PC-9 (cell line): ENCODE data around the gene AP2B1. TPM values are rescaled to one million over a fixed set of nuclear protein-coding genes. Genes with fewer than 3 reads are reported as not detected.

Source experiments
- BruUV-seq: library from RNA; stranded (reverse); fragments of 400-500 nt; replicated peaks from 2 replicates; lab custom pipeline; 2021; lab: Mats Ljungman, UMichigan
- CTCF ChIA-PET: fragments of 300-600 bp; sonication (Branson Sonifier 250); formaldehyde crosslinking; loops from one replicate; lab custom pipeline; 2022; ENCODE audit warnings: antibody characterized with exemption; lab: Charles Lee
- POLR2A ChIA-PET: fragments of 300-600 bp; sonication (Branson Sonifier 250); formaldehyde crosslinking; loops from one replicate; lab custom pipeline; 2022; ENCODE audit warnings: antibody characterized with exemption; ENCODE audit not compliant: unreplicated experiment; lab: Charles Lee
- DNase-seq, 2 experiments: peaks; one replicate each; pipeline versions ENCODE4 v3.0.0 to v3.0.0-alpha.2; 2015 to 2022; ENCODE audit warnings: mixed read lengths in 1 of 2
- H2AFZ ChIP-seq: fragments of 200-600 bp; sonication (generic); 2 replicates; pipeline ENCODE4 v1.8.1; 2017; ENCODE audit warnings: antibody characterized with exemption
- H3F3A ChIP-seq: fragments of 200-600 bp; sonication (generic); 2 replicates; pipeline ENCODE4 v1.8.1; 2017; ENCODE audit warnings: antibody characterized with exemption, mild to moderate bottlenecking, low read depth; ENCODE audit not compliant: insufficient read depth
- H3K27ac ChIP-seq: fragments of 200-600 bp; sonication (generic); 2 replicates; pipeline ENCODE4 v1.6.1; 2016; ENCODE audit warnings: mixed run types
- H3K27me3 ChIP-seq: fragments of 200-600 bp; sonication (generic); 2 replicates; pipeline ENCODE4 v1.6.1; 2016; ENCODE audit warnings: low read depth, mixed run types; ENCODE audit not compliant: insufficient read depth
- H3K36me3 ChIP-seq: fragments of 200-600 bp; sonication (generic); 2 replicates; pipeline ENCODE4 v1.6.1; 2016; ENCODE audit warnings: low read depth, mixed run types
- H3K4me1 ChIP-seq: fragments of 200-600 bp; sonication (generic); replicated peaks from 2 replicates; pipeline ENCODE4 v1.6.1; 2016; ENCODE audit warnings: mixed run types; ENCODE audit not compliant: insufficient read depth
- H3K4me2 ChIP-seq: fragments of 200-600 bp; sonication (generic); 2 replicates; pipeline ENCODE4 v1.6.1; 2017; ENCODE audit warnings: mixed run types
- H3K4me3 ChIP-seq: fragments of 200-600 bp; sonication (generic); 2 replicates; pipeline ENCODE4 v1.6.1; 2016; ENCODE audit warnings: mixed run types
- H3K79me2 ChIP-seq: fragments of 200-600 bp; sonication (generic); 2 replicates; pipeline ENCODE4 v1.6.1; 2017; ENCODE audit warnings: low read depth, mixed run types
- H3K9me2 ChIP-seq: fragments of 200-600 bp; sonication (generic); 2 replicates; pipeline ENCODE4 v1.8.1; 2017; ENCODE audit warnings: mild to moderate bottlenecking; ENCODE audit not compliant: insufficient read depth
- H3K9me3 ChIP-seq: fragments of 200-600 bp; sonication (generic); 2 replicates; pipeline ENCODE4 v1.8.1; 2016; ENCODE audit warnings: low read depth; ENCODE audit not compliant: insufficient read depth
- H4K20me1 ChIP-seq: fragments of 200-600 bp; sonication (generic); 2 replicates; pipeline ENCODE4 v1.8.1; 2017; ENCODE audit not compliant: insufficient read depth
- EZH2 ChIP-seq: fragments of 200-600 bp; sonication (generic); IDR thresholded peaks from 2 replicates; pipeline ENCODE4 v1.8.0; 2017; ENCODE audit warnings: antibody characterized with exemption, low read depth
- intact Hi-C: fragments of 100-400 bp; cut with micrococcal nuclease; formaldehyde crosslinking; loops from one replicate; pipeline ENCODE4 v1.10.0; 2022; ENCODE audit not compliant: unreplicated experiment
- total RNA-seq: library from RNA; stranded (reverse); gene quantifications from 2 replicates; pipeline ENCODE4 v1.2.3, GENCODE V29; 2021
- TF ChIP-seq, protein P1 (sequence below): fragments of 200-600 bp; sonication (generic); conservative IDR thresholded peaks from 2 replicates; pipeline ENCODE4 v1.6.1; 2017; ENCODE audit warnings: mixed run types, antibody characterized with exemption, mild to moderate bottlenecking, moderate library complexity

Gene AP2B1
- total RNA-seq, 1 experiment from 2014 or later = 186 TPM

DNA sequence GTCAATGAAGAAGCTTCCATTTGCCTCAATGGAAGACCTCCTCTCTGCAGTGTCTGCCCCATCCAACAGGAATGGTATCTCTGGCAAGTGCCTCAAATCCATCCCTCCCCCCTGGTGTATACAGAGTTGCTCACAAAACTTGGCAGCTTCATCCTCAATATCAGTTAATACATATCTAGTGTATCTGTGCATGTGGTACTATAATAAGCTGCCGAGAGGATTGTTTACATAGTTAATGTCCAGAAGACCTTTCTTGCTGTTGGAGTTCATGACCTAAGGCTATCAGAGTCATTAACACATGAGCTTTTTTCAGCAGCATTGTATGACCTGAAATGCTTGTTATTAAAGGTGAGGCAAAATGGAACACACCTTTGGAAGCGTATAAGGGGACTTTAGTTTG is 130.4 kb downstream of the AP2B1 start:
- H3K4me2 ChIP-seq = no peak overlapping the region
- intact Hi-C loops = no loop called here
- DNase-seq = no peak
- H3K36me3 ChIP-seq = 0 out of 2 replicates have a peak, but pooled peaks cover 8% of the 10 kb centered on the region
- H3K9me2 ChIP-seq = no peaks in the 10 kb centered on the region
- H3K27ac ChIP-seq = no peak overlapping the region
- no TSS peak for BruUV-seq
- H3K79me2 ChIP-seq = no peaks in the 10 kb centered on the region
- H3K27me3 ChIP-seq = no peaks in the 10 kb centered on the region
- H3K4me1 ChIP-seq = peaks cover 6% of the 10 kb centered on the region
- H4K20me1 ChIP-seq = no peaks in the 10 kb centered on the region
- TF ChIP-seq EZH2 = no peak
- TF ChIP-seq, protein P1, sequence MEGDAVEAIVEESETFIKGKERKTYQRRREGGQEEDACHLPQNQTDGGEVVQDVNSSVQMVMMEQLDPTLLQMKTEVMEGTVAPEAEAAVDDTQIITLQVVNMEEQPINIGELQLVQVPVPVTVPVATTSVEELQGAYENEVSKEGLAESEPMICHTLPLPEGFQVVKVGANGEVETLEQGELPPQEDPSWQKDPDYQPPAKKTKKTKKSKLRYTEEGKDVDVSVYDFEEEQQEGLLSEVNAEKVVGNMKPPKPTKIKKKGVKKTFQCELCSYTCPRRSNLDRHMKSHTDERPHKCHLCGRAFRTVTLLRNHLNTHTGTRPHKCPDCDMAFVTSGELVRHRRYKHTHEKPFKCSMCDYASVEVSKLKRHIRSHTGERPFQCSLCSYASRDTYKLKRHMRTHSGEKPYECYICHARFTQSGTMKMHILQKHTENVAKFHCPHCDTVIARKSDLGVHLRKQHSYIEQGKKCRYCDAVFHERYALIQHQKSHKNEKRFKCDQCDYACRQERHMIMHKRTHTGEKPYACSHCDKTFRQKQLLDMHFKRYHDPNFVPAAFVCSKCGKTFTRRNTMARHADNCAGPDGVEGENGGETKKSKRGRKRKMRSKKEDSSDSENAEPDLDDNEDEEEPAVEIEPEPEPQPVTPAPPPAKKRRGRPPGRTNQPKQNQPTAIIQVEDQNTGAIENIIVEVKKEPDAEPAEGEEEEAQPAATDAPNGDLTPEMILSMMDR = no peak
- no peak overlapping the region for H3K4me3 ChIP-seq
- no peaks in the 10 kb centered on the region for H3K9me3 ChIP-seq
- POLR2A ChIA-PET = no interaction called here
- H2AFZ ChIP-seq = no peak overlapping the region
- CTCF ChIA-PET = no interaction called here
- H3F3A ChIP-seq = peaks cover 10% of the 10 kb centered on the region; the same call in 1 of the 2 replicates

DNA sequence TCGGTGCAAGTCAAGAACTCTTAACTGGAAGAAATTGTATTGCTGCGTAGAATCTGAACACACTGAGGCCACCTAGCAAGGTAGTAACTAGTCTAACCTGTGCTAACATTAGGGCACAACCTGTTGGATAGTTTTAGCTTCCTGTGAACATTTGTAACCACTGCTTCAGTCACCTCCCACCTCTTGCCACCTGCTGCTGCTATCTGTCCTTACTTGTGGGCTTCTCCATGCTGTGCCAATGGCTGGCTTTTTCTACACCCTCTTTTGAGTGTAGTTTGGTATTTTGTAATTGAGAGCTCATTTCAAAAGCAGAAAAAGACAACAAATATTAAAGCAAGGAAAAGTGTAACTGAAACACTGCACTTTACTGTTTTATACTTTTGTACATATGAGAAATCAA is 136.6 kb downstream of the AP2B1 start:
- Histone ChIP-seq H3K36me3 (peaks cover 8% of the 10 kb centered on the region; the same call in 1 of the 2 replicates), H4K20me1 (peaks cover 7% of the 10 kb centered on the region), H3F3A (no peaks in the 10 kb centered on the region), H3K4me3 (no peak overlapping the region), H3K27ac (no peak overlapping the region), H3K27me3 (no peaks in the 10 kb centered on the region), H3K4me2 (no peak overlapping the region), H3K79me2 (no peaks in the 10 kb centered on the region), H3K9me3 (no peaks in the 10 kb centered on the region), H2AFZ (no peak overlapping the region), H3K9me2 (no peaks in the 10 kb centered on the region), H3K4me1 (peaks cover 14% of the 10 kb centered on the region)
- no TSS peak for BruUV-seq
- POLR2A ChIA-PET = no interaction called here
- DNase-seq = no peak
- intact Hi-C loops = no loop called here
- CTCF ChIA-PET = no interaction called here
- TF ChIP-seq, protein P1 = no peak
- TF ChIP-seq EZH2 = no peak

DNA sequence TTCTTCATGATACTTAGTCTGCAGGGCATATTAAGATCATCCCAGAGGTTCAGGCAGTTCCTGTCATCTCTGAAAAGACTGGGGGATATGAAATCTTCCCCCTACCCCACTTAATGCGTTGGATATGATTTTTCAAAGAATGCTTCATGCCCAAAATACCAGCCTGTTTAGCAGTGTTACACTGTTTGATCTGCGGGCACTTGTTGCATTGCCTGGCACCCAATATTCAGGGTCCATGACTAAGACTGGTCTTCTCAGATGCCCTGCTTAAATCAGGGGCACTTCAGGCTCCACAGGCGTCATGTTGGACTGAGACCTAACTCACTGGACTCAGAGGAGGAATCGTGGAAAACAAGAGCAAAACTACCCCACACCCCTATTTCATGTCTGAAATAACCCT is 137.9 kb downstream of the AP2B1 start:
- BruUV-seq = no TSS peak
- POLR2A ChIA-PET = no interaction called here
- no peak for DNase-seq

More for the DNA sequence above, 137.9 kb downstream of the AP2B1 start:
- CTCF ChIA-PET = no interaction called here
- H3K36me3 ChIP-seq = peaks cover 1% of the 10 kb centered on the region; the same call in 1 of the 2 replicates
- H3K9me2 ChIP-seq = no peaks in the 10 kb centered on the region
- H3K4me3 ChIP-seq = no peak overlapping the region
- no peak for TF ChIP-seq EZH2
- TF ChIP-seq, protein P1 = no peak
- H3K4me2 ChIP-seq = no peak overlapping the region
- H3K27me3 ChIP-seq = no peaks in the 10 kb centered on the region
- intact Hi-C loops = no loop called here
- H4K20me1 ChIP-seq = peaks cover 7% of the 10 kb centered on the region
- no peak overlapping the region for H2AFZ ChIP-seq
- no peaks in the 10 kb centered on the region for H3K79me2 ChIP-seq
- H3K27ac ChIP-seq = no peak overlapping the region
- no peaks in the 10 kb centered on the region for H3K9me3 ChIP-seq
- peaks cover 14% of the 10 kb centered on the region for H3K4me1 ChIP-seq
- H3F3A ChIP-seq = no peaks in the 10 kb centered on the region
